ENCODE data around the gene ARID3A.

Gene ARID3A

GRCh38 chr19:901216-902092 is 24.4 kb upstream of the ARID3A start:
- 93 to 95% methylated on average over 27 of the region's 27 CpGs for WGBS, 2 experiments
- Histone ChIP-seq H3K4me1 (ENCODE audit: control insufficient read depth, insufficient read depth, low read length) (peaks cover 10% of the 10 kb centered on the region), H3K27me3 (ENCODE audit: control insufficient read depth, insufficient read depth, low read length, poor library complexity, severe bottlenecking) (no peaks in the 10 kb centered on the region), H3K36me3 (ENCODE audit: control insufficient read depth, insufficient read depth, low read length) (no peaks in the 10 kb centered on the region), H3K4me3 (ENCODE audit: insufficient read depth, low read depth, low read length) (no peak overlapping the region), H3K27ac (ENCODE audit: insufficient read depth, low read depth, low read length, poor library complexity, severe bottlenecking) (no peak overlapping the region), H3K9me3 (ENCODE audit: control insufficient read depth, low read length) (no peaks in the 10 kb centered on the region)

DNA sequence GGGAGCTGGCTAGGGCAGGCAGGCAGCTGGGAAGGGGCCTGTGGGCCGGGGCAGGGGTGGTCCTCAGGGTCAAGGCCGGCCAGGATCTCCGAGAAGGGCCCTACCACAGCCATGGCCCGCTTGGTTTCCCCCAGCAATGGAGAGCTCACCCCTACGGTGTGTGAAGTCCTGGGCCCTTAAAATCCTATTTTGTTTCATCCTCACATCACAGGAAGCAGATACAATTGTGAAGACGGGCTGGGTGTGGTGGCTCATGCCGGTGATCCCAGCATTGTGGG is 23.8 kb upstream of the ARID3A start:
- no peak overlapping the region for H3K27ac ChIP-seq (ENCODE audit: insufficient read depth, low read depth, low read length, poor library complexity, severe bottlenecking)
- WGBS, 2 experiments, result 94 to 96% methylated on average over 7 of the region's 7 CpGs

DNA sequence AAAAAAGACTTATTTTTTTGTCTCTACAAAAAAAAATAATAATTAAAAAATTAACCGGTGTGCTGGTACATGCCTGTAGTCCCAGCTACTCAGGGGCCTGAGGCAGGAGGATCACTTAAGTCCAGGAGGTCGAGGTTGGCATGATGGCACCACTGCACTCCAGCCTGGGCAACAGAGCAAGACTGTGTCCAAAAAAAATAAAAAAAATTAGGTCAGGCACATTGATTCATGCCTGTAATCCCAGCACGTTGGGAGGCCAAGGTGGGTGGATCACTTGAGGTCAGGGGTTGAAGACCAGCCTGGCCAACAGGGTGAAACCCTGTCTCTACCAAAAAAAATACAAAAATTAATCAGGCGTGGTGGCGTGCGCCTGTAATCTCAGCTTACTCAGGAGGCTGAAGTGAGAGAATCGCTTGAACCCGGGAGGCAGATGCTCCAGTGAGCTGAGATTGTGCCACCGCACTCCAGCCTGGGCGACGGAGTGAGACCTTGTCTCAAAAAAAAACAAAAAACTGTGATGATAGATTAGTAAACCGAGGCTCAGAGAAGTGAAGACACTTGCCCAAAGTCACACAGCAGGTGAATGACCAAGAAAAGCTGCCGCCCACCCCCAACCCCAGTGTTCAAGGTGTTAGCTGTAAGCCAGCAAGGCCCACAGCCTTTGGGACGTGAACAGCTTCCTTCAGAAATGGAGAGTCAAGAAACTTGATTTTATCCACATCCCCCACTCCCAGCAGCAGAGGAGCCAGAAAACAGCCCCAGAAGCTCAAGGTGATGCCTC is 23.2 kb upstream of the ARID3A start:
- WGBS, 2 experiments, result 88 to 90% methylated on average over 14 of the region's 14 CpGs
- Histone ChIP-seq H3K4me3 (ENCODE audit: insufficient read depth, low read depth, low read length) (no peak overlapping the region), H3K4me1 (ENCODE audit: control insufficient read depth, insufficient read depth, low read length) (peaks cover 10% of the 10 kb centered on the region), H3K36me3 (ENCODE audit: control insufficient read depth, insufficient read depth, low read length) (no peaks in the 10 kb centered on the region), H3K9me3 (ENCODE audit: control insufficient read depth, low read length) (no peaks in the 10 kb centered on the region), H3K27ac (ENCODE audit: insufficient read depth, low read depth, low read length, poor library complexity, severe bottlenecking) (no peak overlapping the region), H3K27me3 (ENCODE audit: control insufficient read depth, insufficient read depth, low read length, poor library complexity, severe bottlenecking) (no peaks in the 10 kb centered on the region)

More for the DNA sequence above, 23.8 kb upstream of the ARID3A start:
- no peaks in the 10 kb centered on the region for H3K9me3 ChIP-seq (ENCODE audit: control insufficient read depth, low read length)
- no peak overlapping the region for H3K4me3 ChIP-seq (ENCODE audit: insufficient read depth, low read depth, low read length)
- H3K36me3 ChIP-seq (ENCODE audit: control insufficient read depth, insufficient read depth, low read length), result no peaks in the 10 kb centered on the region
- no peaks in the 10 kb centered on the region for H3K27me3 ChIP-seq (ENCODE audit: control insufficient read depth, insufficient read depth, low read length, poor library complexity, severe bottlenecking)
- H3K4me1 ChIP-seq (ENCODE audit: control insufficient read depth, insufficient read depth, low read length), result peaks cover 10% of the 10 kb centered on the region

DNA sequence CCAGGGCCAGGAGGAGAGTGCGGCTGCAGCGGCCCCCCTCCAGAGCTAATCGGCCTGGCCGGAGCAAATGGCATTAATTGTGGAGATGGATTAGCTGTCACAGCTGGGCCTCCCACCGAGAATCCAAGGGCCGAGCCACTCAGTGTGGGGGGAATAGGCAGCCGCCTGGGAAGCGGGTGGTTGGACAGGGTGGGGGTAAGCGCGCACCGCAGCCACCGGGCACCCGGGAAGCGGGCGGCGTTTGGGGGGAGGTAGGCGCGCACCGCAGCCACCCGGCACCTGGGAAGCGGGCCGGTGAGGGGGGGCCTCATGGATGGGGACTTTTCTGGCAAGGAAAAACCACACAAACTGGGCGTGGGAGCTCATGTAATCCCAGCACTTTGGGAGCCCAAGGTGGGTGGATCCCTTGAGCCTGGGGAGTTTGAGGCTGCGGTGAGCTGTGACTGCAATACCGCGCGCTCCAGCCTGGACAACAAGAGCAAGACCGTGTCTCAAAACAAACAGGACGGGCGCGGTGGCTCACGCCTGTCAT is 22.5 kb upstream of the ARID3A start:
- Histone ChIP-seq H3K9me3 (ENCODE audit: control insufficient read depth, low read length) (no peaks in the 10 kb centered on the region), H3K27ac (ENCODE audit: insufficient read depth, low read depth, low read length, poor library complexity, severe bottlenecking) (peak overlapping the region; percentile 26), H3K36me3 (ENCODE audit: control insufficient read depth, insufficient read depth, low read length) (no peaks in the 10 kb centered on the region), H3K27me3 (ENCODE audit: control insufficient read depth, insufficient read depth, low read length, poor library complexity, severe bottlenecking) (no peaks in the 10 kb centered on the region), H3K4me3 (ENCODE audit: insufficient read depth, low read depth, low read length) (no peak overlapping the region), H3K4me1 (ENCODE audit: control insufficient read depth, insufficient read depth, low read length) (peaks cover 10% of the 10 kb centered on the region)
- WGBS, 2 experiments, result 57 to 61% methylated on average over 32 of the region's 32 CpGs

DNA sequence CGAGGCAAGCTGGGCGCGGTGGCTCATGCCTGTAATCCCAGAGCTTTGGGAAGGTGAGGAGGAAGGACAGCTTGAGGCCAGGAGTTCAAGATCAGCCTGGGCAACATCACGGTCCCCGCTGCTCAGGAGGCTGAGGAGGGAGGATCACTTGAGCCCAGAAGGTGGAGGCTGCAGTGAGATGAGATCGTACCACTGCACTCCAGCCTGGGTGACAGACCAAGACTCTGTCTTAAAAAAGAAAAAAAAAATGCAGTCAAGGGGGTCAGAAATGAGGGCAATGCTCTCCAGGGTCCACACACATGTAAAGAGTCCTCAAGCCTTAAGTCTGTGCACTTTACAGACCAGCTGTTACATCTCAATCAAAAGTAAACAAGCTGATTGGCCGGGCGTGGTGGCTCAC is 21.3 kb upstream of the ARID3A start:
- no peaks in the 10 kb centered on the region for H3K9me3 ChIP-seq (ENCODE audit: control insufficient read depth, low read length)
- WGBS, 2 experiments, result 93 to 97% methylated on average over 8 of the region's 8 CpGs
- H3K36me3 ChIP-seq (ENCODE audit: control insufficient read depth, insufficient read depth, low read length), result no peaks in the 10 kb centered on the region
- peaks cover 4% of the 10 kb centered on the region for H3K4me1 ChIP-seq (ENCODE audit: control insufficient read depth, insufficient read depth, low read length)
- no peaks in the 10 kb centered on the region for H3K27me3 ChIP-seq (ENCODE audit: control insufficient read depth, insufficient read depth, low read length, poor library complexity, severe bottlenecking)
- no peak overlapping the region for H3K4me3 ChIP-seq (ENCODE audit: insufficient read depth, low read depth, low read length)
- no peak overlapping the region for H3K27ac ChIP-seq (ENCODE audit: insufficient read depth, low read depth, low read length, poor library complexity, severe bottlenecking)

DNA sequence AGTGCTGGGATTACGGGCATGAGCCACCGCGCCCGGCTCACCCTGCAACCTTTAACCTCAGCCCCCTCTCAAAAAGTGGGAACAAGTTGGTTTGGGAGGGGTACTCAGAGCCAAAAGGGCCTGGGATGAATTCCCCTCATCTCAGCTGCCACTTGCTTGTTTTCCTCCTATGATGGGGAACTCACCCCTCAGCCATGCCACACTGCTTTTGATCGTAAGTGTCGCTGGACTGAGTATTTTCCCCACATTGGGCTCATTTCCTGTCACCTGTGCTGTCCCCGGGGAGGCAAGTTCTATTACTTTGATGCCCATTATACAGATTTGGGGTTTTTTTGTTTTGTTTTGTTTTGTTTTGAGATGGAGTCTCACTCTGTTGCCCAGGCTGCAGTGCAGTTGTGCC is 19.4 kb upstream of the ARID3A start:
- Histone ChIP-seq H3K27ac (ENCODE audit: insufficient read depth, low read depth, low read length, poor library complexity, severe bottlenecking) (no peak overlapping the region), H3K9me3 (ENCODE audit: control insufficient read depth, low read length) (no peaks in the 10 kb centered on the region), H3K36me3 (ENCODE audit: control insufficient read depth, insufficient read depth, low read length) (no peaks in the 10 kb centered on the region), H3K4me1 (ENCODE audit: control insufficient read depth, insufficient read depth, low read length) (peaks cover 4% of the 10 kb centered on the region), H3K4me3 (ENCODE audit: insufficient read depth, low read depth, low read length) (no peak overlapping the region), H3K27me3 (ENCODE audit: control insufficient read depth, insufficient read depth, low read length, poor library complexity, severe bottlenecking) (no peaks in the 10 kb centered on the region)
- 93 to 98% methylated on average over 7 of the region's 7 CpGs for WGBS, 2 experiments

- H3K4me3 ChIP-seq (ENCODE audit: insufficient read depth, low read depth, low read length), result no peak overlapping the region
- 87 to 92% methylated on average over 14 of the region's 14 CpGs for WGBS, 2 experiments
- no peaks in the 10 kb centered on the region for H3K9me3 ChIP-seq (ENCODE audit: control insufficient read depth, low read length)
Observed at GRCh38 chr19:907183-907853, 18.5 kb upstream of the ARID3A start.

DNA sequence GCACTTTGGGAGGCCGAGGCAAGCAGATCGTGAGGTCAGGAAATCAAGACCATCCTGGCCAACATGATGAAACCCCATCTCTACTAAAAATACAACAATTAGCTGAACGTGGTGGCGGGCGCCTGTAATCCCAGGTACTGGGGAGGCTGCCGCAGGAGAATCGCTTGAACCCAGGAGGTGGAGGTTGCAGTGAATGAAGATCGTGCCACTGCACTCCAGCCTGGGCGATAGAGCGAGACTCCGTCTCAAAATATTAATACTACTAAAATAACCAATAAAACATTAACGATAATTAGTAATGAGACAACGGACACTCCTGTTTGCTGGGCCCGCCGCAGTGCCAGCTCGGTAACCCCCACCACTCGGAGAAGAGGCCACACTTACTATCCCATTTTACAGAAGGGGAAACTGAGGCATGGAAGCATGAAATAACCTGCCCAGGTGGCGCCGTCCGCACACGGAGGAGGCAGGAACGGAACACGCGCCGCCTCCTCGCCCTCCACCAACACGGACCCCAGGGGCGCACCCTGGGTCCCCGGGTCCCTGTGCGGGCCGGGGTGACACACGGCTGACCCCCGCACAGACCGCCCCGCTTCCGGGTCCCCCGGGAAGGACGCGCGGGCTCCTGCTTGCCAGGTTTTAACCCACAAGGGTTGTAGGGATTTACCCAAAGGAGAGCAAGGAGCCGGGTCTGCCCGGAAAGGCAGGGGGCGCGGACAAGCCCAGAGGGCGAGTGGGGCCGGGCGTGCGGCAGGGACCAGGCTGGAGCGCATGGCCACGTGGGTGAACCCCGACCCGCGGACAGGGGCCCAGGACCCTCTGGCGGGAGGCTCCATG is 14.4 kb upstream of the ARID3A start:
- 91% methylated on average over 53 to 54 of the region's 54 CpGs for WGBS, 2 experiments
- no peak overlapping the region for H3K4me3 ChIP-seq (ENCODE audit: insufficient read depth, low read depth, low read length)
- H3K4me1 ChIP-seq (ENCODE audit: control insufficient read depth, insufficient read depth, low read length), result no peaks in the 10 kb centered on the region
- no peak overlapping the region for H3K27ac ChIP-seq (ENCODE audit: insufficient read depth, low read depth, low read length, poor library complexity, severe bottlenecking)
- H3K36me3 ChIP-seq (ENCODE audit: control insufficient read depth, insufficient read depth, low read length), result no peaks in the 10 kb centered on the region
- no peaks in the 10 kb centered on the region for H3K9me3 ChIP-seq (ENCODE audit: control insufficient read depth, low read length)
- peaks cover 14% of the 10 kb centered on the region for H3K27me3 ChIP-seq (ENCODE audit: control insufficient read depth, insufficient read depth, low read length, poor library complexity, severe bottlenecking)

More at GRCh38 chr19:907183-907853, 18.5 kb upstream of the ARID3A start:
- peaks cover 4% of the 10 kb centered on the region for H3K4me1 ChIP-seq (ENCODE audit: control insufficient read depth, insufficient read depth, low read length)
- H3K36me3 ChIP-seq (ENCODE audit: control insufficient read depth, insufficient read depth, low read length), result no peaks in the 10 kb centered on the region
- H3K27me3 ChIP-seq (ENCODE audit: control insufficient read depth, insufficient read depth, low read length, poor library complexity, severe bottlenecking), result no peaks in the 10 kb centered on the region
- H3K27ac ChIP-seq (ENCODE audit: insufficient read depth, low read depth, low read length, poor library complexity, severe bottlenecking), result no peak overlapping the region

DNA sequence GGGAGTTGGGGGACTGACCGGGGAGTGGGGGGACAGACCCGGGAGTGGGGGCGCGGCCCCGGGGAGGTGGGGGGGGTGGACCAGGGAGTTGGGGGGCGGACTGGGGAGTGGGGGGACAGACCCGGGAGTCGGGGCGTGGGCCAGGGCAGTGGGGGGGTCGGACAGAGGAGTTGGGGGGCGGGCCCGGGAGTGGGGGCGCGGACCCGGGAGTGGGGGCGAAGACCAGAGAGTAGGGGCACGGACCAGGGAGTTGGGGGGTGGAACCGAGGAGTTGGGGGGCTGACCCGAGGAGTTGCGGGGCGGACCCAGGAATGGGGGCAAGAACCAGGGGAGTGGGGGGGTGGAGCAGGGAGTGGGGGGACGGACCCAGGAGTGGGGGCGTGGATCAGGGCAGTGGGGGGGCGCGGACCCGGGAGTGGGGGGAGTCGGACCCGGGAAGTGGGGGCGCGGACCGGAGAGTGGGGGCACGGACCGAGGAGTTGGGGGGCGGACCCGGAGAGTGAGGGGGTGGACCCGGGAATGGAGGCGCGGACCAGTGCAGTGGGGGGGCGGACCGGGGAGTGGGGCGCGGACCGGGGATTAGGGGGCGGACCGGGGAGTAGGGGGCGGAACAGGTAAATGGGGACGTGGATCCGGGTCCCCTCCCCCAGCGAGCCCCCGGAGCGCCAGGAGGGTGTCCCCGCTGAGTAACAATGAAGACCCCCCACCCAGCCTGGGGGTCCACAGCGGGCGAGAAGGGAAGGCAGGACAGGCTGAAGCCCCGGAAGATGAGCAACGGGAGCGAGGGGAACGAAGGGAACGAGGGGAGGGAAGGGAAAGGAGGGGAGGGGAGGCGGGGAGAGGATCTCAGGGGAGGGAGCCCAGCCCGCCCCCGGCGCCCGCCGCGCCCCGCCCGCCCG is 13.4 kb upstream of the ARID3A start:
- H3K9me3 ChIP-seq (ENCODE audit: control insufficient read depth, low read length), result no peaks in the 10 kb centered on the region
- no peaks in the 10 kb centered on the region for H3K36me3 ChIP-seq (ENCODE audit: control insufficient read depth, insufficient read depth, low read length)
- peaks cover 2% of the 10 kb centered on the region for H3K4me1 ChIP-seq (ENCODE audit: control insufficient read depth, insufficient read depth, low read length)
- WGBS, 2 experiments, result 14 to 19% methylated on average over 57 to 65 of the region's 69 CpGs
- H3K4me3 ChIP-seq (ENCODE audit: insufficient read depth, low read depth, low read length), result peak overlapping the region; percentile 66
- H3K27ac ChIP-seq (ENCODE audit: insufficient read depth, low read depth, low read length, poor library complexity, severe bottlenecking), result no peak overlapping the region
- peaks cover 24% of the 10 kb centered on the region for H3K27me3 ChIP-seq (ENCODE audit: control insufficient read depth, insufficient read depth, low read length, poor library complexity, severe bottlenecking)

Measured in ectodermal cell (in vitro differentiated cells).